Breast epithelium (tissue), 4 donors: ENCODE results near the gene SMARCD3. TPM values are rescaled to one million over a fixed set of nuclear protein-coding genes. Genes with fewer than 3 reads are reported as not detected.

ENCODE experiments used
- DNase-seq, 2 donors: peaks; one replicate each; pipeline ENCODE4 v3.0.0-alpha.2; 2019; ENCODE audit warnings: low spot score in 2 of 2
- H3K27ac ChIP-seq, 2 donors: fragments of 200-600 bp; sonication (generic) in 1 of 2; one replicate each; pipeline ENCODE4 v1.5.1; 2016 to 2019; ENCODE audit warnings: mild to moderate bottlenecking in 1 of 2
- H3K27me3 ChIP-seq, 2 donors: fragments of 200-600 bp; sonication (generic) in 1 of 2; one replicate each; pipeline versions ENCODE4 v1.5.1 to v1.6.0; 2017 to 2019; ENCODE audit warnings: control low read depth in 1 of 2, mild to moderate bottlenecking in 1 of 2
- H3K36me3 ChIP-seq: fragments of 200-600 bp; one replicate; pipeline ENCODE4 v1.5.1; 2019
- H3K4me1 ChIP-seq, 2 donors: fragments of 200-600 bp; sonication (generic); one replicate each; pipeline ENCODE4 v1.5.1; 2016 to 2019; ENCODE audit warnings: control low read depth in 1 of 2
- H3K4me3 ChIP-seq, 3 donors: fragments of 200-600 bp; sonication (generic); 1 replicate in 2 of 3; 2 replicates in 1 of 3; pipeline ENCODE4 v1.5.1; 2016 to 2019; ENCODE audit warnings: mild to moderate bottlenecking in 3 of 3, moderate library complexity in 2 of 3
- H3K9me3 ChIP-seq, 2 donors: fragments of 200-600 bp; sonication (generic) in 1 of 2; one replicate each; pipeline ENCODE4 v1.5.1; 2016 to 2019; ENCODE audit warnings: control low read depth in 1 of 2
- CTCF ChIP-seq, 3 donors: fragments of 450-650 bp; IDR thresholded peaks; one replicate each; pipeline ENCODE4 v1.5.1; 2016 to 2017; ENCODE audit warnings: antibody characterized with exemption in 3 of 3, mild to moderate bottlenecking in 3 of 3, moderate library complexity in 3 of 3
- POLR2A ChIP-seq: fragments of 450-650 bp; IDR thresholded peaks from one replicate; pipeline ENCODE4 v1.6.1; 2016; ENCODE audit warnings: antibody characterized with exemption, mild to moderate bottlenecking, moderate library complexity
- POLR2AphosphoS5 ChIP-seq, 3 donors: sonication (generic); formaldehyde crosslinking; IDR thresholded peaks; one replicate each; pipeline ENCODE4 v1.6.1; 2017; ENCODE audit warnings: antibody characterized with exemption in 3 of 3
- intact Hi-C: fragments of 100-400 bp; cut with DNase I; formaldehyde crosslinking; loops from one replicate; pipeline ENCODE4 v1.15.1; 2023; ENCODE audit warnings: low total_unique reads
- total RNA-seq, 3 donors: library from RNA; depleted of rRNA; stranded (reverse); fragments of >200 nt; gene quantifications; one replicate each; pipeline ENCODE4 v1.1.0, GENCODE V29; 2016

SMARCD3 gene
- total RNA-seq, 3 donors from 2014 or later = 21.3 to 69.5 (median 43.5) TPM

GRCh38 chr7:151213826-151214225, 34.7 kb downstream of the SMARCD3 start:
- no peaks in the 10 kb centered on the region for H3K9me3 ChIP-seq
- H3K36me3 ChIP-seq = peaks cover 4% of the 10 kb centered on the region
- H3K27ac ChIP-seq = no peak overlapping the region
- no peak overlapping the region for H3K4me3 ChIP-seq
- no peak for TF ChIP-seq CTCF (IDR thresholded peaks at IDR 0.05)
- TF ChIP-seq POLR2AphosphoS5 (IDR thresholded peaks at IDR 0.05) = no peak
- TF ChIP-seq POLR2A = no peak
- DNase-seq = no peak
- no peaks in the 10 kb centered on the region for H3K27me3 ChIP-seq
- no peaks in the 10 kb centered on the region for H3K4me1 ChIP-seq
- intact Hi-C loops = no loop called here

- H3K36me3 ChIP-seq = no peaks in the 10 kb centered on the region
- no peak overlapping the region for H3K4me3 ChIP-seq
- H3K27me3 ChIP-seq = no peaks in the 10 kb centered on the region
- no peaks in the 10 kb centered on the region for H3K9me3 ChIP-seq
- intact Hi-C loops = no loop called here
- no peak for DNase-seq
- TF ChIP-seq CTCF (IDR thresholded peaks at IDR 0.05) (no peak), POLR2A (no peak), POLR2AphosphoS5 (IDR thresholded peaks at IDR 0.05) (no peak)
- no peak overlapping the region for H3K27ac ChIP-seq
- H3K4me1 ChIP-seq = no peaks in the 10 kb centered on the region
Measured at GRCh38 chr7:151212626-151213025, 35.9 kb downstream of the SMARCD3 start.

GRCh38 chr7:151211155-151211772, 37.2 kb downstream of the SMARCD3 start:
- DNase-seq = no peak
- TF ChIP-seq POLR2A = no peak
- no peak for TF ChIP-seq CTCF (IDR thresholded peaks at IDR 0.05)
- no peak for TF ChIP-seq POLR2AphosphoS5 (IDR thresholded peaks at IDR 0.05)
- Histone ChIP-seq H3K9me3 (no peaks in the 10 kb centered on the region), H3K4me3 (no peak overlapping the region), H3K4me1 (no peaks in the 10 kb centered on the region), H3K27me3 (no peaks in the 10 kb centered on the region), H3K36me3 (no peaks in the 10 kb centered on the region), H3K27ac (no peak overlapping the region)
- intact Hi-C loops = no loop called here

- H3K27ac ChIP-seq = no peak within 1 kb of the TSS
- H3K4me1 ChIP-seq = no peaks in the 10 kb centered on the region
- TF ChIP-seq POLR2AphosphoS5 (IDR thresholded peaks at IDR 0.05) (no peak), CTCF (IDR thresholded peaks at IDR 0.05) (no peak), POLR2A (no peak)
- H3K36me3 ChIP-seq = no peaks in the 10 kb centered on the region
- no peaks in the 10 kb centered on the region for H3K9me3 ChIP-seq
- intact Hi-C loops = no loop called here
- no peak for DNase-seq
- no peak within 1 kb of the TSS for H3K4me3 ChIP-seq
- no peaks in the 10 kb centered on the region for H3K27me3 ChIP-seq
Measured at GRCh38 chr7:151210087-151210854, 38.2 kb downstream of the SMARCD3 start, which contains the start of gene H2BK1. H2BK1 (minus strand) TSS chr7:151210488; CDS start chr7:151210318, 170 bp downstream.

- no peaks in the 10 kb centered on the region for H3K9me3 ChIP-seq
- intact Hi-C loops = no loop called here
- TF ChIP-seq POLR2AphosphoS5 (IDR thresholded peaks at IDR 0.05) = no peak
- no peak for TF ChIP-seq POLR2A
- no peak for TF ChIP-seq CTCF (IDR thresholded peaks at IDR 0.05)
Measured at GRCh38 chr7:151209588-151209987, 38.9 kb downstream of the SMARCD3 start.

More at GRCh38 chr7:151209588-151209987, 38.9 kb downstream of the SMARCD3 start:
- H3K27ac ChIP-seq = no peak overlapping the region
- no peaks in the 10 kb centered on the region for H3K36me3 ChIP-seq
- H3K4me3 ChIP-seq = no peak overlapping the region
- DNase-seq = no peak
- no peaks in the 10 kb centered on the region for H3K4me1 ChIP-seq
- H3K27me3 ChIP-seq = peaks cover 0 to 3% of the 10 kb centered on the region in 2 donors
